Measurements from ENCODE around the gene PNMA6E. TPM values are rescaled to one million over a fixed set of nuclear protein-coding genes. Genes with fewer than 3 reads are reported as not detected.

PNMA6E gene
- total and polyA plus RNA-seq, 7 experiments from 2014 or later = not detected

DNA sequence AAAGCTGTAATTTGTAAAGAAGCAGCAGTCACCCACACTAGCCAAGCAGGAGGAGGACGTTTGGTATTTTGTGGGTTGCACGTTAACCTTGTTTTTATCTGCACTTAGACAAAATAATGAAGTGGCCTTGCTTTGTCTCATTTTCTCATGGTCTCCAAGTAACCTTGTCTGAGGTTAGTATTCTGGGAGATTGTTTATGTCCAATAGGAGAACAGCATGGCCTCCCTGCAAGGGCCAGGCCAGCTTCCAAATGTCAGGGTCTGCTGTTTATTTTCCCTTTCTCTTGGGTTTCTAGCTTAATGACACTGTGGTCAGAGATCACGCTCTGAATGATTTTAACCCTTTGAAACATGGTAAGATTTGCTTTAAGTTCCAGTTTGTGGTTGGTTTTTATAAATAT lies 29.9 kb downstream of the PNMA6E start:
- no peak for ATAC-seq
- Mint-ChIP-seq H3K27me3 (no peaks in the 10 kb centered on the region), H3K4me1 (peaks cover 0 to 5% (median 0%) of the 10 kb centered on the region in 7 donors), H3K4me3 (no peak overlapping the region), H3K27ac (no peak overlapping the region), H3K9me3 (peaks cover 0 to 1% (median 0%) of the 10 kb centered on the region in 11 donors), H3K36me3 (no peaks in the 10 kb centered on the region)
- no peaks in the 10 kb centered on the region for H3K36me3 ChIP-seq (ENCODE audit: control insufficient read depth in 2 of 3, insufficient read depth in 3 of 3, low read length in 3 of 3)
- intact Hi-C loops (cut with micrococcal nuclease) = no loop called here
- DNase-seq = no peak
- no peaks in the 10 kb centered on the region for H3K27me3 ChIP-seq (ENCODE audit: control insufficient read depth in 2 of 2, insufficient read depth in 2 of 2, low read length in 2 of 2)
- CTCF ChIA-PET = no interaction called here
- H3K27ac ChIP-seq (ENCODE audit: low read depth, low read length) = no peak overlapping the region
- no peaks in the 10 kb centered on the region for H3K4me1 ChIP-seq (ENCODE audit: control insufficient read depth in 2 of 2, insufficient read depth in 2 of 2, low read length in 2 of 2)
- POLR2A ChIA-PET = no interaction called here
- H3K9me3 ChIP-seq (ENCODE audit: control insufficient read depth in 2 of 3, low read length in 3 of 3) = no peaks in the 10 kb centered on the region
- no peak overlapping the region for H3K4me3 ChIP-seq (ENCODE audit: low read length)

- intact Hi-C loops (cut with micrococcal nuclease) = no loop called here
- no peaks in the 10 kb centered on the region for H3K36me3 ChIP-seq (ENCODE audit: control insufficient read depth in 2 of 3, insufficient read depth in 3 of 3, low read length in 3 of 3)
- Mint-ChIP-seq H3K4me3 (no peak overlapping the region), H3K27ac (no peak overlapping the region), H3K27me3 (no peaks in the 10 kb centered on the region), H3K4me1 (peaks cover 0 to 7% (median 0%) of the 10 kb centered on the region in 7 donors), H3K36me3 (no peaks in the 10 kb centered on the region), H3K9me3 (peaks cover 0 to under 1% (median 0%) of the 10 kb centered on the region in 11 donors)
- DNase-seq (no peak), ATAC-seq (no peak)
- POLR2A ChIA-PET = no interaction called here
- H3K9me3 ChIP-seq (ENCODE audit: control insufficient read depth in 2 of 3, low read length in 3 of 3) = no peaks in the 10 kb centered on the region
- no peaks in the 10 kb centered on the region for H3K4me1 ChIP-seq (ENCODE audit: control insufficient read depth in 2 of 2, insufficient read depth in 2 of 2, low read length in 2 of 2)
- CTCF ChIA-PET = no interaction called here
- no peak overlapping the region for H3K4me3 ChIP-seq (ENCODE audit: low read length)
- H3K27ac ChIP-seq (ENCODE audit: low read depth, low read length) = no peak overlapping the region
- no peaks in the 10 kb centered on the region for H3K27me3 ChIP-seq (ENCODE audit: control insufficient read depth in 2 of 2, insufficient read depth in 2 of 2, low read length in 2 of 2)
Measured at GRCh38 chrX:153370293-153371055, 30.7 kb downstream of the PNMA6E start.

DNA sequence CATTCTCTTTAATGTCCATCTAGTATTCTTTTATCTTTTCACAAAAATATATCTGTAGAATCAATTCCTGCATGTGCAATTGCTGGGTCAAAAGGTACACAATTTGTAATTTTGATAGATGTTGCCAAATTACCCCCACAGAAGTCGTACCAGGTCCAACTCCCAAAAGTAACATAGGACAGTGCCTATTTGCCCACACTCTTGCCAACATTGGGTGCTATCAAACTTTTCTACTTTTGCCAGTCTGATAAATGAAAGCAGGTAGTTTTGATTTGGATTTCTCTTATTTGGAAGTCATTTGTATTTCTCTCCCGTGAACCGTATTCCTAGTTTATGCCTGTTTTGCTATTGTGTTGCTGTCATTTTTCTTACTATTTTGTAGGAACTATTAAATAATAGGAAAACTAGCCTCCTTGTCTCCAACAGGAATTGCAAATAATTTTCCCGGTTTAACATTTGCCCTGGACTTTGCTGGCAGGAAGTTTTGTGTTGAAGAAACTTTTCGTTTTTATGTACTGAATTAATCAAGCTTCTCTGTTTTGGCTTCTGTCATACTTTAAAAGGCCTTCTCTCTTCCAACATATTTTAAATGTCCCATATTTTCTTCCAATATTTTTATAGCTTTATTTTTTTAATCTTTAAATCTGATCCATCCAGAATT lies 34.1 kb downstream of the PNMA6E start:
- H3K4me1 ChIP-seq (ENCODE audit: control insufficient read depth in 2 of 2, insufficient read depth in 2 of 2, low read length in 2 of 2) = no peaks in the 10 kb centered on the region
- ATAC-seq (no peak), DNase-seq (no peak)
- no peaks in the 10 kb centered on the region for H3K9me3 ChIP-seq (ENCODE audit: control insufficient read depth in 2 of 3, low read length in 3 of 3)
- no peaks in the 10 kb centered on the region for H3K27me3 ChIP-seq (ENCODE audit: control insufficient read depth in 2 of 2, insufficient read depth in 2 of 2, low read length in 2 of 2)
- no peaks in the 10 kb centered on the region for H3K9me3 Mint-ChIP-seq
- H3K27ac Mint-ChIP-seq = no peak overlapping the region
- no peak overlapping the region for H3K4me3 Mint-ChIP-seq
- H3K4me1 Mint-ChIP-seq = peaks cover 0 to 7% (median 0%) of the 10 kb centered on the region in 7 donors
- H3K27me3 Mint-ChIP-seq = no peaks in the 10 kb centered on the region
- ChIA-PET CTCF (no interaction called here), POLR2A (no interaction called here)
- intact Hi-C loops (cut with micrococcal nuclease) = no loop called here
- H3K4me3 ChIP-seq (ENCODE audit: low read length) = no peak overlapping the region
- no peaks in the 10 kb centered on the region for H3K36me3 ChIP-seq (ENCODE audit: control insufficient read depth in 2 of 3, insufficient read depth in 3 of 3, low read length in 3 of 3)
- H3K27ac ChIP-seq (ENCODE audit: low read depth, low read length) = no peak overlapping the region
- no peaks in the 10 kb centered on the region for H3K36me3 Mint-ChIP-seq

DNA sequence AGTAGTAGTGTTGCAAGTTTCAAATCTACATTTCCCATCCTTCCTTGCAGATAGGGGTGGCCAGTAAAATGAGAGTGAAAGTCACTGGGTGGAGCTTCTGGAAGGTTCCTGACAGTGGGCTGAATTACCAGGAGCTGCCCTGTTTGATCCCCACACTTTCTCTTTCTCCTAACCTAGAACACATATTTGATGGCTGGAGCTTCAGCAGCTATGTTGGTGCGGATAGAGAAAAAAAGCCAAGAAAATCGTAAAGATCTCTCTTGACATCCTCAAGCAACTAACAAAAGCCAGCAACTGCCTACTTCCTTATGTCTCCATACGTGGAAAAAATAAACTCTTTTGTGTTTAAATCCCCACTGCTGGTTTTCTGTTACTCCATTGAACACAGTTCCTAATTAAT lies 35.0 kb downstream of the PNMA6E start:
- no peaks in the 10 kb centered on the region for H3K36me3 Mint-ChIP-seq
- H3K9me3 ChIP-seq (ENCODE audit: control insufficient read depth in 2 of 3, low read length in 3 of 3) = no peaks in the 10 kb centered on the region
- no peaks in the 10 kb centered on the region for H3K4me1 ChIP-seq (ENCODE audit: control insufficient read depth in 2 of 2, insufficient read depth in 2 of 2, low read length in 2 of 2)
- no peaks in the 10 kb centered on the region for H3K36me3 ChIP-seq (ENCODE audit: control insufficient read depth in 2 of 3, insufficient read depth in 3 of 3, low read length in 3 of 3)
- H3K27me3 ChIP-seq (ENCODE audit: control insufficient read depth in 2 of 2, insufficient read depth in 2 of 2, low read length in 2 of 2) = no peaks in the 10 kb centered on the region
- H3K4me3 ChIP-seq (ENCODE audit: low read length) = no peak overlapping the region
- no peak overlapping the region for H3K27ac Mint-ChIP-seq
- no peak overlapping the region for H3K4me3 Mint-ChIP-seq
- ChIA-PET CTCF (interaction anchor here (0.5 kb wide), 1 partner anchor 90 kb away, joined by 3 read pairs; no protein-coding TSS in a partner anchor), POLR2A (no interaction called here)
- H3K4me1 Mint-ChIP-seq = peaks cover 0 to 7% (median 0%) of the 10 kb centered on the region in 7 donors
- no peaks in the 10 kb centered on the region for H3K9me3 Mint-ChIP-seq
- no peak overlapping the region for H3K27ac ChIP-seq (ENCODE audit: low read depth, low read length)
- ATAC-seq (no peak), DNase-seq (no peak)
- intact Hi-C loops (cut with micrococcal nuclease) = no loop called here
- no peaks in the 10 kb centered on the region for H3K27me3 Mint-ChIP-seq

- Mint-ChIP-seq H3K27ac (no peak overlapping the region), H3K36me3 (no peaks in the 10 kb centered on the region), H3K27me3 (no peaks in the 10 kb centered on the region), H3K4me1 (peaks cover 0 to 6% (median 0%) of the 10 kb centered on the region in 7 donors), H3K4me3 (no peak overlapping the region), H3K9me3 (peaks cover 0 to 3% (median 0%) of the 10 kb centered on the region in 11 donors)
- H3K9me3 ChIP-seq (ENCODE audit: control insufficient read depth in 2 of 3, low read length in 3 of 3) = no peaks in the 10 kb centered on the region
- CTCF ChIA-PET = interaction anchor here (0.5 kb wide), 1 partner anchor 90 kb away, joined by 3 read pairs; no protein-coding TSS in a partner anchor
- H3K4me1 ChIP-seq (ENCODE audit: control insufficient read depth in 2 of 2, insufficient read depth in 2 of 2, low read length in 2 of 2) = no peaks in the 10 kb centered on the region
- no peak overlapping the region for H3K27ac ChIP-seq (ENCODE audit: low read depth, low read length)
- no peaks in the 10 kb centered on the region for H3K27me3 ChIP-seq (ENCODE audit: control insufficient read depth in 2 of 2, insufficient read depth in 2 of 2, low read length in 2 of 2)
- H3K4me3 ChIP-seq (ENCODE audit: low read length) = no peak overlapping the region
- POLR2A ChIA-PET = no interaction called here
- H3K36me3 ChIP-seq (ENCODE audit: control insufficient read depth in 2 of 3, insufficient read depth in 3 of 3, low read length in 3 of 3) = no peaks in the 10 kb centered on the region
- DNase-seq = no peak
- intact Hi-C loops (cut with micrococcal nuclease) = no loop called here
- ATAC-seq = no peak
Measured at GRCh38 chrX:153365670-153366069, 35.5 kb downstream of the PNMA6E start.

DNA sequence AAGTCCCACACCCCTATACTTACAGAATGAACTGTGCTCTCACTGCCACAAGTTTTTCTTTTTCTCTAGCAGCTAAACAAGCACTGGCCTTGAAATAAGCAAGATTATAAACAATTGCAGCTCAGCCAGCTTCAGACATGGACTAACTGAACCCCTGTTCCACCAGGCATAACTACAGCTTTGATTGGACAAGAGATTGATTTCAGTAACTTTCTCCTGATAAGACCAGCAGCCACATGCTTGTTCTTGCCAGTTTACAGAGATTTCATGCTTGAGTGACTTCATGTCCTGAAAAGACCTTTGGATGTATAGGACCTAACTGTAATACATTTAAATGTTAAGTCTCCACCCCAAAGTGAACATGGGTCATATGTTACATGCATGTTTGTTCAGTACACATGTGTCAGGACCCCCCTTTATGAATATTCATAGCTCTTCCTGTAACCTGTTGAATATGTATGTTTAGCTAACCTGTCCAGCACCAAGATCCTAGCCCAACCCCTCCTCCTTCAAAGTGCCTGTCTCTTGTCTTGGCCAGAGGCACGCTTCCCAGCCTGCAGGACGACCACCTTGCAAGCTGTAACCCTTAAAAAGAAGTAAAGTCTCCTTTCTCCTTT lies 39.3 kb downstream of the PNMA6E start:
- Histone ChIP-seq H3K4me3 (ENCODE audit: low read length) (no peak overlapping the region), H3K27ac (ENCODE audit: low read depth, low read length) (no peak overlapping the region), H3K9me3 (ENCODE audit: control insufficient read depth in 2 of 3, low read length in 3 of 3) (no peaks in the 10 kb centered on the region), H3K4me1 (ENCODE audit: control insufficient read depth in 2 of 2, insufficient read depth in 2 of 2, low read length in 2 of 2) (no peaks in the 10 kb centered on the region), H3K27me3 (ENCODE audit: control insufficient read depth in 2 of 2, insufficient read depth in 2 of 2, low read length in 2 of 2) (no peaks in the 10 kb centered on the region), H3K36me3 (ENCODE audit: control insufficient read depth in 2 of 3, insufficient read depth in 3 of 3, low read length in 3 of 3) (no peaks in the 10 kb centered on the region)
- Mint-ChIP-seq H3K4me1 (peaks cover 0 to 4% (median 0%) of the 10 kb centered on the region in 7 donors), H3K27me3 (no peaks in the 10 kb centered on the region), H3K4me3 (no peak overlapping the region), H3K27ac (no peak overlapping the region), H3K36me3 (peaks cover 0 to 15% (median 5%) of the 10 kb centered on the region in 5 donors), H3K9me3 (peaks cover 0 to 27% (median 7%) of the 10 kb centered on the region in 11 donors)
- DNase-seq = no peak
- POLR2A ChIA-PET = no interaction called here
- intact Hi-C loops (cut with micrococcal nuclease) = no loop called here
- no peak for ATAC-seq
- CTCF ChIA-PET = no interaction called here
